IMR-90 (cell line): Measurements from ENCODE around the gene PPP1R13B. TPM values are rescaled to one million over a fixed set of nuclear protein-coding genes. Genes with fewer than 3 reads are reported as not detected.

ENCODE experiments used
- ATAC-seq: fragments of 200-7000 bp; cut with Tn5 transposase; 2 replicates; pipeline ENCODE4 v1.9.1; 2020; ENCODE audit warnings: low read depth, mild to moderate bottlenecking, moderate library complexity
- BruUV-seq: library from RNA; stranded (reverse); fragments of 400-500 nt; replicated peaks from 2 replicates; lab custom pipeline; 2021; lab: Mats Ljungman, UMichigan
- CTCF ChIA-PET: fragments of 300-600 bp; formaldehyde crosslinking; extraction: SDS; loops from one replicate; lab custom pipeline; 2021; ENCODE audit warnings: antibody characterized with exemption; lab: Yijun Ruan, JAX
- POLR2A ChIA-PET: fragments of 300-600 bp; sonication (Branson Sonifier 250); formaldehyde crosslinking; loops from one replicate; lab custom pipeline; 2022; ENCODE audit warnings: antibody characterized with exemption; ENCODE audit not compliant: unreplicated experiment; lab: Charles Lee
- DNase-seq: peaks from one replicate; pipeline ENCODE4 v3.0.0; 2013
- H2AFZ ChIP-seq: replicated peaks from 2 replicates; pipeline ENCODE3; 2013; ENCODE audit warnings: low read length, mild to moderate bottlenecking; ENCODE audit not compliant: poor library complexity
- H2AK5ac ChIP-seq: 2 replicates; pipeline ENCODE4 v1.6.1; 2013; ENCODE audit warnings: low read depth, low read length, inconsistent platforms
- H2AK9ac ChIP-seq: replicated peaks from 2 replicates; pipeline ENCODE3; 2013; ENCODE audit warnings: mild to moderate bottlenecking, low read depth, low read length, moderate library complexity; ENCODE audit not compliant: poor library complexity
- H2BK120ac ChIP-seq: 2 replicates; pipeline ENCODE4 v1.6.1; 2013; ENCODE audit warnings: low read depth, low read length, inconsistent platforms
- H2BK15ac ChIP-seq: 3 replicates; pipeline ENCODE4 v1.6.1; 2013; ENCODE audit warnings: low read depth, low read length, inconsistent platforms
- H2BK20ac ChIP-seq: 2 replicates; pipeline ENCODE4 v1.6.1; 2013; ENCODE audit warnings: low read depth, mild to moderate bottlenecking, inconsistent platforms, low read length, moderate library complexity
- H2BK5ac ChIP-seq: 2 replicates; pipeline ENCODE4 v1.6.1; 2013; ENCODE audit warnings: mild to moderate bottlenecking, low read depth, low read length, inconsistent platforms; ENCODE audit not compliant: poor library complexity, severe bottlenecking
- H3K14ac ChIP-seq: replicated peaks from 2 replicates; pipeline ENCODE4 v1.6.1; 2013; ENCODE audit warnings: low read depth, low read length, inconsistent platforms
- H3K18ac ChIP-seq: 2 replicates; pipeline ENCODE4 v1.6.1; 2013; ENCODE audit warnings: low read depth, low read length, control low read depth
- H3K23ac ChIP-seq: 2 replicates; pipeline ENCODE4 v1.6.1; 2013; ENCODE audit warnings: low read depth, low read length, inconsistent platforms
- H3K27ac ChIP-seq: 2 replicates; pipeline ENCODE4 v1.5.1; 2013; ENCODE audit warnings: mild to moderate bottlenecking, control low read depth, low read length; ENCODE audit not compliant: insufficient read depth
- H3K27me3 ChIP-seq: 2 replicates; pipeline ENCODE4 v1.6.1; 2013; ENCODE audit warnings: low read length; ENCODE audit not compliant: control insufficient read depth, insufficient read depth
- H3K36me3 ChIP-seq: 2 replicates; pipeline ENCODE4 v1.6.1; 2013; ENCODE audit warnings: low read length, mixed read lengths; ENCODE audit not compliant: control insufficient read depth, insufficient read depth
- H3K4ac ChIP-seq: 2 replicates; pipeline ENCODE4 v1.6.1; 2013; ENCODE audit warnings: low read depth, low read length, inconsistent platforms
- H3K4me1 ChIP-seq: 2 replicates; pipeline ENCODE4 v1.6.1; 2013; ENCODE audit warnings: low read length, mixed read lengths; ENCODE audit not compliant: control insufficient read depth, insufficient read depth
- H3K4me2 ChIP-seq: 2 replicates; pipeline ENCODE4 v1.6.1; 2013; ENCODE audit warnings: low read depth, mild to moderate bottlenecking, control low read depth, low read length, moderate library complexity
- H3K4me3 ChIP-seq: 2 replicates; pipeline ENCODE4 v1.5.1; 2013; ENCODE audit warnings: low read depth, mild to moderate bottlenecking, control low read depth, low read length, moderate library complexity; ENCODE audit not compliant: insufficient read depth
- H3K56ac ChIP-seq: 2 replicates; pipeline ENCODE4 v1.6.1; 2013; ENCODE audit warnings: low read length, inconsistent platforms; ENCODE audit not compliant: insufficient read depth; ENCODE audit errors: extremely low read depth
- H3K79me1 ChIP-seq, 2 experiments: 2 replicates each; pipeline ENCODE4 v1.6.1; 2013; ENCODE audit warnings: low read length in 2 of 2, inconsistent platforms in 1 of 2, low read depth in 1 of 2
- H3K9ac ChIP-seq: 2 replicates; pipeline ENCODE4 v1.6.1; 2013; ENCODE audit warnings: low read depth, low read length, control low read depth
- H3K9me1 ChIP-seq: 2 replicates; pipeline ENCODE4 v1.6.1; 2013; ENCODE audit warnings: low read length, inconsistent platforms; ENCODE audit not compliant: insufficient read depth
- H3K9me3 ChIP-seq: 2 replicates; pipeline ENCODE4 v1.6.1; 2013; ENCODE audit warnings: low read length; ENCODE audit not compliant: control insufficient read depth, insufficient read depth
- H4K20me1 ChIP-seq: 2 replicates; pipeline ENCODE4 v1.6.1; 2013; ENCODE audit warnings: low read length, inconsistent platforms; ENCODE audit not compliant: insufficient read depth
- H4K5ac ChIP-seq: 2 replicates; pipeline ENCODE4 v1.6.1; 2013; ENCODE audit warnings: mild to moderate bottlenecking, low read depth, low read length, control low read depth
- H4K8ac ChIP-seq, 2 experiments: 2 replicates each; pipeline ENCODE4 v1.6.1; 2013; ENCODE audit warnings: low read depth in 2 of 2, low read length in 2 of 2, control low read depth in 1 of 2, inconsistent platforms in 1 of 2
- H4K91ac ChIP-seq: 2 replicates; pipeline ENCODE4 v1.6.1; 2013; ENCODE audit warnings: low read depth, low read length, inconsistent platforms; ENCODE audit not compliant: insufficient read depth
- BHLHE40 ChIP-seq: fragments of 150-350 bp; IDR thresholded peaks from 2 replicates; pipeline ENCODE4 v1.6.1; 2016; ENCODE audit warnings: mild to moderate bottlenecking, low read depth, low read length
- CEBPB ChIP-seq: IDR thresholded peaks from 2 replicates; pipeline ENCODE4 v1.6.1; 2012; ENCODE audit warnings: low read depth, low read length, improper control_type of control experiment
- CHD1 ChIP-seq: IDR thresholded peaks from 2 replicates; pipeline ENCODE4 v1.6.1; 2012; ENCODE audit warnings: low read depth, low read length, improper control_type of control experiment
- ELK1 ChIP-seq: fragments of 150-350 bp; IDR thresholded peaks from 2 replicates; pipeline ENCODE4 v1.6.1; 2016; ENCODE audit warnings: low read depth, mild to moderate bottlenecking, low read length, moderate library complexity, borderline replicate concordance
- MAFK ChIP-seq: IDR thresholded peaks from 2 replicates; pipeline ENCODE4 v1.6.1; 2012; ENCODE audit warnings: low read depth, low read length, improper control_type of control experiment
- MAZ ChIP-seq: IDR thresholded peaks from 2 replicates; pipeline ENCODE4 v1.6.1; 2012; ENCODE audit warnings: low read depth, mild to moderate bottlenecking, low read length, improper control_type of control experiment, moderate library complexity, borderline replicate concordance
- MXI1 ChIP-seq: IDR thresholded peaks from 2 replicates; pipeline ENCODE4 v1.6.1; 2012; ENCODE audit warnings: low read depth, mild to moderate bottlenecking, low read length, moderate library complexity, borderline replicate concordance
- NFE2L2 ChIP-seq: fragments of 150-350 bp; IDR thresholded peaks from 2 replicates; pipeline ENCODE4 v1.6.1; 2016; ENCODE audit warnings: low read depth, mild to moderate bottlenecking, low read length
- POLR2A ChIP-seq: IDR thresholded peaks from 2 replicates; pipeline ENCODE4 v1.6.1; 2012; ENCODE audit warnings: mild to moderate bottlenecking, low read depth, low read length
- RAD21 ChIP-seq: IDR thresholded peaks from 2 replicates; pipeline ENCODE4 v1.6.1; 2012; ENCODE audit warnings: low read length, improper control_type of control experiment
- RCOR1 ChIP-seq: IDR thresholded peaks from 2 replicates; pipeline ENCODE4 v1.6.1; 2012; ENCODE audit warnings: mild to moderate bottlenecking, low read length, improper control_type of control experiment; ENCODE audit not compliant: insufficient replicate concordance
- RFX5 ChIP-seq: IDR thresholded peaks from 2 replicates; pipeline ENCODE4 v1.8.0; 2012; ENCODE audit warnings: low read depth, mild to moderate bottlenecking, low read length, moderate library complexity
- SMC3 ChIP-seq: fragments of 150-350 bp; IDR thresholded peaks from 2 replicates; pipeline ENCODE4 v1.6.1; 2016; ENCODE audit warnings: low read depth, mild to moderate bottlenecking, antibody characterized with exemption, low read length, moderate library complexity
- WGBS, 2 experiments: methylation state at CpG; one replicate each; pipeline versions ENCODE4 v1.1.5 to v1.1.7; 2013; ENCODE audit warnings: missing lambda C conversion rate in 2 of 2; ENCODE audit not compliant: insufficient read length in 1 of 2; ENCODE audit errors: extremely low coverage in 2 of 2; 5-methylcytosine and 5-hydroxymethylcytosine counted together
- dilution Hi-C: fragments of 300-500 bp; cut with HindIII; formaldehyde crosslinking; loops from one replicate; pipeline ENCODE4 v1.14.3; 2018; ENCODE audit warnings: low sequenced_read_pairs; ENCODE audit not compliant: unreplicated experiment
- in situ Hi-C: fragments of 300-500 bp; cut with MboI; formaldehyde crosslinking; loops from 3 replicates; pipeline ENCODE4 v1.14.3; 2019; ENCODE audit warnings: low sequenced_read_pairs, inconsistent platforms, mixed read lengths
- intact Hi-C: fragments of 100-400 bp; cut with micrococcal nuclease; formaldehyde crosslinking; loops from 2 replicates; pipeline ENCODE4 v1.10.0; 2022
- polyA plus RNA-seq, 3 experiments: library from polyadenylated mRNA; depleted of rRNA; stranded (reverse); fragments of >200 nt; gene quantifications; 2 replicates each; pipeline ENCODE4 v1.2.3, GENCODE V29; 2012; ENCODE audit warnings: low replicate concordance in 1 of 3
- total RNA-seq: library from RNA; depleted of rRNA; stranded (reverse); fragments of >200 nt; gene quantifications from 2 replicates; pipeline ENCODE4 v1.2.3, GENCODE V29; 2012
- TF ChIP-seq, protein P1 (sequence below): conservative IDR thresholded peaks from 2 replicates; pipeline ENCODE4 v1.5.1; 2012; ENCODE audit warnings: mild to moderate bottlenecking, low read depth, low read length, improper control_type of control experiment
- TF ChIP-seq, protein P2 (sequence below): fragments of 150-350 bp; IDR thresholded peaks from 2 replicates; pipeline ENCODE4 v1.6.1; 2017; ENCODE audit warnings: mild to moderate bottlenecking, antibody characterized with exemption, low read length, low read depth

The PPP1R13B gene
- total and polyA plus RNA-seq, 2 of the 4 experiments (the other 2 are of a cell fraction) = 1.6 to 2.8 TPM

GRCh38 chr14:103740991-103741689, 106.2 kb downstream of the PPP1R13B start:
- Histone ChIP-seq H4K91ac (no peak overlapping the region), H3K4me2 (no peak overlapping the region), H3K56ac (no peak overlapping the region), H3K23ac (no peak overlapping the region; the same call in 1 of the 2 replicates), H3K9me1 (peaks cover 7% of the 10 kb centered on the region; the same call in 1 of the 2 replicates), H4K20me1 (no peaks in the 10 kb centered on the region), H3K18ac (no peak overlapping the region), H4K5ac (no peak overlapping the region), H3K14ac (no peak overlapping the region), H2AFZ (peak overlapping the region; percentile 83), H3K27me3 (no peaks in the 10 kb centered on the region), H2AK9ac (peak overlapping the region; percentile 23), H2BK15ac (no peak overlapping the region), H2AK5ac (no peak overlapping the region), H4K8ac (no peak overlapping the region), H2BK20ac (no peak overlapping the region), H2BK120ac (no peak overlapping the region), H2BK5ac (no peak overlapping the region), H3K4me1 (peaks cover 2% of the 10 kb centered on the region; the same call in 1 of the 2 replicates), H3K9me3 (no peaks in the 10 kb centered on the region), H3K9ac (no peak overlapping the region), H3K27ac (no peak overlapping the region), H3K36me3 (peaks cover 1% of the 10 kb centered on the region; the same call in 1 of the 2 replicates), H3K79me1 (0 out of 4 replicates have a peak, but pooled peaks cover 0 to 2% of the 10 kb centered on the region in 2 experiments), H3K4me3 (no peak overlapping the region), H3K4ac (peak overlapping the region; percentile 7; the same call in 1 of the 2 replicates)
- DNase-seq = peak; percentile 39
- ATAC-seq = peak; percentile 64
- ChIA-PET CTCF (no interaction called here), POLR2A (no interaction called here)
- dilution Hi-C loops (no loop called here), in situ Hi-C loops (no loop called here), intact Hi-C loops (no loop called here)
- 73% methylated on average over 3 of the region's 14 CpGs; no CpG with 5 or more reads in 1 of the 2 experiments for WGBS, 2 experiments
- BruUV-seq = no TSS peak
- TF ChIP-seq, protein P1, sequence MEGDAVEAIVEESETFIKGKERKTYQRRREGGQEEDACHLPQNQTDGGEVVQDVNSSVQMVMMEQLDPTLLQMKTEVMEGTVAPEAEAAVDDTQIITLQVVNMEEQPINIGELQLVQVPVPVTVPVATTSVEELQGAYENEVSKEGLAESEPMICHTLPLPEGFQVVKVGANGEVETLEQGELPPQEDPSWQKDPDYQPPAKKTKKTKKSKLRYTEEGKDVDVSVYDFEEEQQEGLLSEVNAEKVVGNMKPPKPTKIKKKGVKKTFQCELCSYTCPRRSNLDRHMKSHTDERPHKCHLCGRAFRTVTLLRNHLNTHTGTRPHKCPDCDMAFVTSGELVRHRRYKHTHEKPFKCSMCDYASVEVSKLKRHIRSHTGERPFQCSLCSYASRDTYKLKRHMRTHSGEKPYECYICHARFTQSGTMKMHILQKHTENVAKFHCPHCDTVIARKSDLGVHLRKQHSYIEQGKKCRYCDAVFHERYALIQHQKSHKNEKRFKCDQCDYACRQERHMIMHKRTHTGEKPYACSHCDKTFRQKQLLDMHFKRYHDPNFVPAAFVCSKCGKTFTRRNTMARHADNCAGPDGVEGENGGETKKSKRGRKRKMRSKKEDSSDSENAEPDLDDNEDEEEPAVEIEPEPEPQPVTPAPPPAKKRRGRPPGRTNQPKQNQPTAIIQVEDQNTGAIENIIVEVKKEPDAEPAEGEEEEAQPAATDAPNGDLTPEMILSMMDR = no peak
- TF ChIP-seq, protein P2, sequence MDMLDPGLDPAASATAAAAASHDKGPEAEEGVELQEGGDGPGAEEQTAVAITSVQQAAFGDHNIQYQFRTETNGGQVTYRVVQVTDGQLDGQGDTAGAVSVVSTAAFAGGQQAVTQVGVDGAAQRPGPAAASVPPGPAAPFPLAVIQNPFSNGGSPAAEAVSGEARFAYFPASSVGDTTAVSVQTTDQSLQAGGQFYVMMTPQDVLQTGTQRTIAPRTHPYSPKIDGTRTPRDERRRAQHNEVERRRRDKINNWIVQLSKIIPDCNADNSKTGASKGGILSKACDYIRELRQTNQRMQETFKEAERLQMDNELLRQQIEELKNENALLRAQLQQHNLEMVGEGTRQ = no peak
- no peak for TF ChIP-seq MAFK
- TF ChIP-seq BHLHE40 = no peak
- TF ChIP-seq RCOR1 = no peak
- no peak for TF ChIP-seq SMC3
- TF ChIP-seq CHD1 = no peak
- TF ChIP-seq POLR2A = no peak
- TF ChIP-seq RFX5 = no peak
- TF ChIP-seq MXI1 = no peak
- no peak for TF ChIP-seq MAZ
- TF ChIP-seq NFE2L2 = no peak
- no peak for TF ChIP-seq ELK1
- no peak for TF ChIP-seq RAD21
- TF ChIP-seq CEBPB = no peak
